ENCODE measurements around the gene FMN1. TPM values are rescaled to one million over a fixed set of nuclear protein-coding genes. Genes with fewer than 3 reads are reported as not detected.

FMN1 gene
- total RNA-seq, 1 donor from 2014 or later: 20.1 TPM

- Histone ChIP-seq H3K9me3 (no peaks in the 10 kb centered on the region), H3K36me3 (no peaks in the 10 kb centered on the region), H3K27me3 (no peaks in the 10 kb centered on the region), H3K27ac (no peak overlapping the region), H3K4me3 (no peak overlapping the region), H3K4me1 (no peaks in the 10 kb centered on the region)
- no peak for DNase-seq (ENCODE audit: extremely low spot score in 2 of 2)
- TF ChIP-seq POLR2A (IDR thresholded peaks at IDR 0.05) (no peak), POLR2AphosphoS5 (IDR thresholded peaks at IDR 0.05; ENCODE audit: insufficient read depth in 1 of 2, low read depth in 1 of 2) (no peak)
- TF ChIP-seq, protein P1, sequence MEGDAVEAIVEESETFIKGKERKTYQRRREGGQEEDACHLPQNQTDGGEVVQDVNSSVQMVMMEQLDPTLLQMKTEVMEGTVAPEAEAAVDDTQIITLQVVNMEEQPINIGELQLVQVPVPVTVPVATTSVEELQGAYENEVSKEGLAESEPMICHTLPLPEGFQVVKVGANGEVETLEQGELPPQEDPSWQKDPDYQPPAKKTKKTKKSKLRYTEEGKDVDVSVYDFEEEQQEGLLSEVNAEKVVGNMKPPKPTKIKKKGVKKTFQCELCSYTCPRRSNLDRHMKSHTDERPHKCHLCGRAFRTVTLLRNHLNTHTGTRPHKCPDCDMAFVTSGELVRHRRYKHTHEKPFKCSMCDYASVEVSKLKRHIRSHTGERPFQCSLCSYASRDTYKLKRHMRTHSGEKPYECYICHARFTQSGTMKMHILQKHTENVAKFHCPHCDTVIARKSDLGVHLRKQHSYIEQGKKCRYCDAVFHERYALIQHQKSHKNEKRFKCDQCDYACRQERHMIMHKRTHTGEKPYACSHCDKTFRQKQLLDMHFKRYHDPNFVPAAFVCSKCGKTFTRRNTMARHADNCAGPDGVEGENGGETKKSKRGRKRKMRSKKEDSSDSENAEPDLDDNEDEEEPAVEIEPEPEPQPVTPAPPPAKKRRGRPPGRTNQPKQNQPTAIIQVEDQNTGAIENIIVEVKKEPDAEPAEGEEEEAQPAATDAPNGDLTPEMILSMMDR (IDR thresholded peaks at IDR 0.05): no peak
- intact Hi-C loops (cut with DNase I): no loop called here
These were observed 37.0 kb downstream of the FMN1 start for GRCh38 chr15:33157371-33158037.

GRCh38 chr15:33155691-33156420 lies 38.7 kb downstream of the FMN1 start:
- intact Hi-C loops (cut with DNase I): no loop called here
- Histone ChIP-seq H3K36me3 (no peaks in the 10 kb centered on the region), H3K27me3 (no peaks in the 10 kb centered on the region), H3K4me3 (no peak overlapping the region), H3K9me3 (no peaks in the 10 kb centered on the region), H3K4me1 (no peaks in the 10 kb centered on the region), H3K27ac (no peak overlapping the region)
- no peak for TF ChIP-seq POLR2A (IDR thresholded peaks at IDR 0.05)
- TF ChIP-seq, protein P1 (IDR thresholded peaks at IDR 0.05): no peak
- TF ChIP-seq POLR2AphosphoS5 (IDR thresholded peaks at IDR 0.05; ENCODE audit: insufficient read depth in 1 of 2, low read depth in 1 of 2): no peak
- no peak for DNase-seq (ENCODE audit: extremely low spot score in 2 of 2)

DNA sequence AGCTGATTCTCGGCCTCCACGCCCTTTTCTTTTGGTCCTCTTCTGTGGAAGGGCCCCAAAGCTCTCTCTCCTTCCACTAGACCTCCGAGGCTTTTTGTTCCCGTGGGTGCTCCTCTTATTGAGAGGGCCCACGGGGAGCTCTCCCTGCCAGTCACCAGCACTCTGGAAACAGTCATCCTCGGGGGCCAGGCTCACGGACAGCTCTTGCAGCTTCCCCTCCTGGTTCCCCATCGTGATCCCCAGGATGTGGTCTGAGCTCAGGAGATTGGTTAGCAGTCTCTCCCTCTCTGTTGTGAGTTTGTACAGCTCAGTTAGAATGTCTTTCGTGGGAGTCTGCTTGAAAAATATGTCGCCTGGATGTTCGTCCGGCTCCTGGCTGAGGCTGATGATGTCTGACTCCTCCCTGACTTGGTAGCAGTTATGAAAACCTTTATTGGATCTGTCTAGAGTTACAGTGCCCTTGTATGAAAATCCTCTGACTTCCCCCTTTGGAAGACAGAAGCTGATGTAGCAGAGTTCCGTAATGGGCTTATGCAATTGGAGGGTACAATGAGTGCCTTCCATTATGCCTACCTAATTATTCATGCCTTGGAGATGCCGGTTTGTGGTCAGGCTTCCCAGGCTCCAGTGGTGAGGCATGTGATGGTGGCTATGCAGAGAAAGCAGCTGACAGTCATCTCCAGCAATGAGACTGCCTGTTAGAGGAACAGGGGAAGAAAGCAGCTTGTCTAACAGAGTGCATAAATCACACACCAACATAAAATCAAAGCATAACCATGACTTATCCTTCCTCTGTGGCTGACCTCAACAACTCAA lies 40.0 kb downstream of the FMN1 start:
- H3K4me3 ChIP-seq: no peak overlapping the region
- no peak for DNase-seq (ENCODE audit: extremely low spot score in 2 of 2)
- no peaks in the 10 kb centered on the region for H3K36me3 ChIP-seq
- no peaks in the 10 kb centered on the region for H3K9me3 ChIP-seq
- no peaks in the 10 kb centered on the region for H3K4me1 ChIP-seq
- no peaks in the 10 kb centered on the region for H3K27me3 ChIP-seq
- H3K27ac ChIP-seq: no peak overlapping the region
- TF ChIP-seq POLR2AphosphoS5 (IDR thresholded peaks at IDR 0.05; ENCODE audit: insufficient read depth in 1 of 2, low read depth in 1 of 2): no peak
- no peak for TF ChIP-seq POLR2A (IDR thresholded peaks at IDR 0.05)
- TF ChIP-seq, protein P1 (IDR thresholded peaks at IDR 0.05): no peak
- intact Hi-C loops (cut with DNase I): no loop called here

- no peak for DNase-seq (ENCODE audit: extremely low spot score in 2 of 2)
- no peaks in the 10 kb centered on the region for H3K27me3 ChIP-seq
- TF ChIP-seq POLR2A (IDR thresholded peaks at IDR 0.05) (no peak), POLR2AphosphoS5 (IDR thresholded peaks at IDR 0.05; ENCODE audit: insufficient read depth in 1 of 2, low read depth in 1 of 2) (no peak)
- TF ChIP-seq, protein P1 (IDR thresholded peaks at IDR 0.05): no peak
- intact Hi-C loops (cut with DNase I): no loop called here
- H3K27ac ChIP-seq: no peak overlapping the region
- H3K36me3 ChIP-seq: no peaks in the 10 kb centered on the region
- H3K4me1 ChIP-seq: no peaks in the 10 kb centered on the region
- no peak overlapping the region for H3K4me3 ChIP-seq
- no peaks in the 10 kb centered on the region for H3K9me3 ChIP-seq
These were observed 41.0 kb downstream of the FMN1 start for GRCh38 chr15:33153548-33153947.

All from vagina (tissue), 2 donors.